DOHH2 (cell line): ENCODE results near the gene SLC37A1.

Experiments used
- H3F3A ChIP-seq: fragments of 200-600 bp; sonication (generic), shearing (Covaris generic); 2 replicates; pipeline ENCODE4 v1.6.0; 2016; ENCODE audit warnings: antibody characterized with exemption, mild to moderate bottlenecking; ENCODE audit not compliant: control insufficient read depth, insufficient read depth
- H3K27ac ChIP-seq: fragments of 200-600 bp; sonication (generic); 2 replicates; pipeline ENCODE4 v1.5.1; 2014; ENCODE audit warnings: low read depth, mild to moderate bottlenecking, low read length, moderate library complexity
- H3K27me3 ChIP-seq: fragments of 200-600 bp; sonication (generic); 2 replicates; pipeline ENCODE4 v1.6.1; 2014; ENCODE audit warnings: mild to moderate bottlenecking, low read length, mixed read lengths; ENCODE audit not compliant: control insufficient read depth
- H3K36me3 ChIP-seq: fragments of 200-600 bp; sonication (generic); 2 replicates; pipeline ENCODE4 v1.6.1; 2014; ENCODE audit warnings: mild to moderate bottlenecking, low read length, moderate library complexity, mixed read lengths; ENCODE audit not compliant: control insufficient read depth
- H3K4me1 ChIP-seq: fragments of 200-600 bp; sonication (generic); 2 replicates; pipeline ENCODE4 v1.6.1; 2014; ENCODE audit warnings: mild to moderate bottlenecking, low read length, mixed read lengths; ENCODE audit not compliant: control insufficient read depth
- H3K4me2 ChIP-seq: fragments of 200-600 bp; sonication (generic); 2 replicates; pipeline ENCODE4 v1.6.0; 2014; ENCODE audit warnings: mild to moderate bottlenecking, low read length, moderate library complexity
- H3K4me3 ChIP-seq: fragments of 200-600 bp; sonication (generic); 2 replicates; pipeline ENCODE4 v1.5.1; 2014; ENCODE audit warnings: mild to moderate bottlenecking, low read length, mixed read lengths
- H3K79me2 ChIP-seq: fragments of 200-600 bp; sonication (generic); 2 replicates; pipeline ENCODE4 v1.6.1; 2014; ENCODE audit warnings: mild to moderate bottlenecking, low read length, mixed read lengths; ENCODE audit not compliant: control insufficient read depth
- H3K9me2 ChIP-seq: fragments of 200-600 bp; sonication (generic); replicated peaks from 2 replicates; pipeline ENCODE4 v1.6.1; 2014; ENCODE audit warnings: mild to moderate bottlenecking, low read length, mixed read lengths; ENCODE audit not compliant: control insufficient read depth
- H3K9me3 ChIP-seq: fragments of 200-600 bp; sonication (generic); 2 replicates; pipeline ENCODE4 v1.6.1; 2014; ENCODE audit warnings: antibody characterized with exemption, low read length, mixed read lengths; ENCODE audit not compliant: control insufficient read depth, insufficient read depth
- H4K20me1 ChIP-seq: fragments of 200-600 bp; sonication (generic); 2 replicates; pipeline ENCODE4 v1.6.0; 2014; ENCODE audit warnings: low read depth, mild to moderate bottlenecking, antibody characterized with exemption, low read length, moderate library complexity; ENCODE audit not compliant: control insufficient read depth, insufficient read depth
- EZH2phosphoT487 ChIP-seq: fragments of 200-600 bp; sonication (generic); IDR thresholded peaks from 2 replicates; pipeline ENCODE4 v1.6.1; 2017; ENCODE audit warnings: borderline replicate concordance, mild to moderate bottlenecking, antibody characterized with exemption, low read length, moderate library complexity, mixed read lengths
- TF ChIP-seq, protein P1 (sequence below): fragments of 200-600 bp; sonication (generic); IDR thresholded peaks from one replicate; pipeline ENCODE4 v1.5.1; 2014; ENCODE audit warnings: antibody characterized with exemption, mild to moderate bottlenecking, low read depth, low read length; ENCODE audit not compliant: poor library complexity, severe bottlenecking

SLC37A1 gene

DNA sequence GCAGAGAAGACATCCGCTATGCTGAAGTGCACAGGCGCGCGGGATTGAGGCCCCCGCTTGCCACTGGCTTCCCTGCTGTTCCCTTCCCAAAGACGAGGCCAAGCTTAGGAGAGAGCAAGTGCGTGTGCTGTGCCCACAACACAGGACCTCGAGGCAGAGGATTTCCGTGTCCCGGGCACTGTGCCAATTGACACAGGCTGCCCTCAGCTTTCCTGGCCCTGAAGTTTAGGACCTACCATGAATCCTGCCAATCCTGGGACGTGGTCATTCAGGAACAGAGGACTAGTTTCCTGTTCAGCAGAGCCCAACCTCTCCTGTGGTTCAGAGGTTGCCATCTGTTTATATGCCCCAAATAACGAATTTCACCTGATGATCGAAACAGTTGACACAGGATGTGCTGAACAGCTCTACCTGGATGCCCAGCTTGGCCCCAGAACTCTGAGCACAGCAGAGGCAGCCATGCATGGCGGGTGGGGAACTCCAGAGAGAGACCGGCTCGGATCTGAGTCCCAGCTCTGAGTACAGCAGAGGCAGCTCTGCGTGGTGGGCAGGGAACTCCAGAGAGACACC is 22.0 kb downstream of the SLC37A1 start:
- no peaks in the 10 kb centered on the region for H3K27me3 ChIP-seq
- peaks cover 9% of the 10 kb centered on the region; the same call in 1 of the 2 replicates for H4K20me1 ChIP-seq
- H3F3A ChIP-seq = peaks cover 52% of the 10 kb centered on the region
- H3K79me2 ChIP-seq = peaks cover 42% of the 10 kb centered on the region
- H3K27ac ChIP-seq = peak overlapping the region; percentile 99
- no peaks in the 10 kb centered on the region for H3K9me3 ChIP-seq
- peak overlapping the region; percentile 95 for H3K4me2 ChIP-seq
- H3K36me3 ChIP-seq = peaks cover 74% of the 10 kb centered on the region
- TF ChIP-seq, protein P1, sequence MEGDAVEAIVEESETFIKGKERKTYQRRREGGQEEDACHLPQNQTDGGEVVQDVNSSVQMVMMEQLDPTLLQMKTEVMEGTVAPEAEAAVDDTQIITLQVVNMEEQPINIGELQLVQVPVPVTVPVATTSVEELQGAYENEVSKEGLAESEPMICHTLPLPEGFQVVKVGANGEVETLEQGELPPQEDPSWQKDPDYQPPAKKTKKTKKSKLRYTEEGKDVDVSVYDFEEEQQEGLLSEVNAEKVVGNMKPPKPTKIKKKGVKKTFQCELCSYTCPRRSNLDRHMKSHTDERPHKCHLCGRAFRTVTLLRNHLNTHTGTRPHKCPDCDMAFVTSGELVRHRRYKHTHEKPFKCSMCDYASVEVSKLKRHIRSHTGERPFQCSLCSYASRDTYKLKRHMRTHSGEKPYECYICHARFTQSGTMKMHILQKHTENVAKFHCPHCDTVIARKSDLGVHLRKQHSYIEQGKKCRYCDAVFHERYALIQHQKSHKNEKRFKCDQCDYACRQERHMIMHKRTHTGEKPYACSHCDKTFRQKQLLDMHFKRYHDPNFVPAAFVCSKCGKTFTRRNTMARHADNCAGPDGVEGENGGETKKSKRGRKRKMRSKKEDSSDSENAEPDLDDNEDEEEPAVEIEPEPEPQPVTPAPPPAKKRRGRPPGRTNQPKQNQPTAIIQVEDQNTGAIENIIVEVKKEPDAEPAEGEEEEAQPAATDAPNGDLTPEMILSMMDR = no peak
- no peak for TF ChIP-seq EZH2phosphoT487
- no peaks in the 10 kb centered on the region for H3K9me2 ChIP-seq
- peaks cover 82% of the 10 kb centered on the region for H3K4me1 ChIP-seq
- H3K4me3 ChIP-seq = peak overlapping the region; percentile 81

DNA sequence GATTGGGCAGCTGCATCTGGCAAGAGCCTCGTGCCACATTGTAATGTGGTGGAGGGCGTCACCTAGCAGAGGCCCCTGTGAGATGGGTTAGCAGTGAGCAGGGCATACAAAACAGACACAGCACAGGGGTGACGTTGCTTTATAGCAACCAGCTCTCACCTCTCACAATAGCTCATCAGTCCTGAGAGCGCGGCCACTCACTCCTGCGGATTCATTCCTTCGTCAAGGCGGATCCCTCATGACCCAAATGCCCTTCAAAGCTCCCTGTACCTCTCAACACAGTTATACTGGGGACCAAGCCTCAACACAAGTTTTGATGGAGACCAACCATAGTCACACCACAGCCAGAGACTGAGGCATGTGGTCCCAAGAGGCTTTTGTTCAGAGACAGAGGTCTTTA is 22.9 kb downstream of the SLC37A1 start:
- Histone ChIP-seq H3F3A (peaks cover 48% of the 10 kb centered on the region), H3K27me3 (no peaks in the 10 kb centered on the region), H3K79me2 (peaks cover 33% of the 10 kb centered on the region), H4K20me1 (peaks cover 8% of the 10 kb centered on the region; the same call in 1 of the 2 replicates), H3K4me2 (peak overlapping the region; percentile 95), H3K36me3 (peaks cover 65% of the 10 kb centered on the region), H3K9me3 (no peaks in the 10 kb centered on the region), H3K27ac (peak overlapping the region; percentile 99), H3K9me2 (no peaks in the 10 kb centered on the region), H3K4me3 (peak overlapping the region; percentile 81), H3K4me1 (peaks cover 73% of the 10 kb centered on the region)
- no peak for TF ChIP-seq EZH2phosphoT487
- TF ChIP-seq, protein P1 = no peak

DNA sequence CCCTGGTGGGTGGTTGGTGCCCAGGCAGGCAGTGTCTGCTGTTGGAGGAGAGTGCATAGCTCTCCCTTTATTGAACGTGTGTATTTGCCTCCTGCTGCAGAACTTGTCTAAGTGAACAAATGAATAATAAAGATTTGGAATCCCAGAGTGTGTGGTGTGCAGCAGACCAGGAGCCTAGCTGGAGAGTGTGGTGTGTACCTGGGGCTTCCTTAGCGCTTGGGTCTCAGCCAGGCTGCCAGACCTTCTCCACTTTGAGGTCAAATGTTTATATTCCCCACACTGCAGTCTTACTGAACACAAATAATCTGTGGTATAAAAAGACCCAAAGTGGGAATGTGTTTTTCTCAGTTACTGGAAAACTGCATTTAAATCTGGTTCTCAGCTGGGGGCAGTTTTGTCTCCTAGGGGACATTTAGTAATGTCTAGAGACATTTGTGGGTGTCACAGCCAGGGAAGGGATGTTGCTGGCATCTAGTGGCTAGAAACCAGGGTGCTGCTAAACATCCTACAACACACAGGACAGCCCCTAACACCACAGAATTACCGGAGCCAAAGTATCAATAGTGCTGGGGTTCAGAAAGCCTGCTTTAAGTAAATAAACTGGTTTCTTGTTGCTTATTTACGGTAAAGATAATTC is 23.6 kb downstream of the SLC37A1 start:
- Histone ChIP-seq H3K27me3 (no peaks in the 10 kb centered on the region), H3K9me3 (no peaks in the 10 kb centered on the region), H3K36me3 (peaks cover 58% of the 10 kb centered on the region), H3K27ac (peak overlapping the region; percentile 99), H4K20me1 (0 out of 2 replicates have a peak, but pooled peaks cover 4% of the 10 kb centered on the region), H3K4me2 (peak overlapping the region; percentile 95), H3K79me2 (peaks cover 26% of the 10 kb centered on the region), H3F3A (peaks cover 42% of the 10 kb centered on the region), H3K4me1 (peaks cover 67% of the 10 kb centered on the region), H3K4me3 (peak overlapping the region; percentile 81), H3K9me2 (no peaks in the 10 kb centered on the region)
- no peak for TF ChIP-seq EZH2phosphoT487
- TF ChIP-seq, protein P1 = peak; percentile 64
